Kidney epithelial cell (primary cell): ENCODE measurements around the gene CDC42EP3. TPM values are rescaled to one million over a fixed set of nuclear protein-coding genes. Genes with fewer than 3 reads are reported as not detected.

Experiments
- DNase-seq: peaks from one replicate; pipeline ENCODE4 v3.0.0-alpha.2; 2010; ENCODE audit warnings: low read depth
- H3K27me3 ChIP-seq: 2 replicates; pipeline ENCODE4 v1.6.0; 2011; ENCODE audit warnings: low read length; ENCODE audit not compliant: control insufficient read depth, insufficient read depth
- H3K36me3 ChIP-seq: 2 replicates; pipeline ENCODE4 v1.5.1; 2011; ENCODE audit warnings: low read length; ENCODE audit not compliant: control insufficient read depth, insufficient read depth
- H3K4me3 ChIP-seq: 2 replicates; pipeline ENCODE4 v1.5.1; 2011; ENCODE audit warnings: low read depth, mild to moderate bottlenecking, control low read depth, low read length
- CTCF ChIP-seq: IDR thresholded peaks from 2 replicates; pipeline ENCODE4 v1.5.1; 2011; ENCODE audit warnings: mild to moderate bottlenecking, moderate library complexity, low read length, control low read depth, inconsistent platforms; ENCODE audit not compliant: insufficient read depth, poor library complexity, severe bottlenecking
- total RNA-seq: library from RNA; depleted of rRNA; stranded (reverse); fragments of >200 nt; gene quantifications from 2 replicates; pipeline ENCODE4 v1.2.3, GENCODE V29; 2015

Gene CDC42EP3
- total RNA-seq, 1 donor from 2014 or later = 68.7 TPM

GRCh38 chr2:37665043-37665442 lies 6.4 kb downstream of the CDC42EP3 start:
- DNase-seq = no peak
- H3K27me3 ChIP-seq = no peaks in the 10 kb centered on the region
- no peak for TF ChIP-seq CTCF
- no peaks in the 10 kb centered on the region for H3K36me3 ChIP-seq
- H3K4me3 ChIP-seq = no peak overlapping the region

GRCh38 chr2:37664231-37664643 lies 7.2 kb downstream of the CDC42EP3 start:
- Histone ChIP-seq H3K27me3 (no peaks in the 10 kb centered on the region), H3K36me3 (no peaks in the 10 kb centered on the region), H3K4me3 (no peak overlapping the region)
- no peak for DNase-seq
- TF ChIP-seq CTCF = no peak

- Histone ChIP-seq H3K36me3 (no peaks in the 10 kb centered on the region), H3K27me3 (no peaks in the 10 kb centered on the region), H3K4me3 (no peak overlapping the region)
- no peak for TF ChIP-seq CTCF
- no peak for DNase-seq
Measured at GRCh38 chr2:37663390-37663789, 8.1 kb downstream of the CDC42EP3 start.

- TF ChIP-seq CTCF = no peak
- no peaks in the 10 kb centered on the region for H3K36me3 ChIP-seq
- no peaks in the 10 kb centered on the region for H3K27me3 ChIP-seq
- no peak for DNase-seq
- H3K4me3 ChIP-seq = no peak overlapping the region
Measured at GRCh38 chr2:37659723-37660122, 11.7 kb downstream of the CDC42EP3 start.

- H3K36me3 ChIP-seq = no peaks in the 10 kb centered on the region
- DNase-seq = no peak
- no peak overlapping the region for H3K4me3 ChIP-seq
- no peak for TF ChIP-seq CTCF
- H3K27me3 ChIP-seq = no peaks in the 10 kb centered on the region
Measured at GRCh38 chr2:37658682-37659081, 12.8 kb downstream of the CDC42EP3 start.

- no peaks in the 10 kb centered on the region for H3K36me3 ChIP-seq
Measured at GRCh38 chr2:37657471-37657870, 14.0 kb downstream of the CDC42EP3 start.

More at GRCh38 chr2:37657471-37657870, 14.0 kb downstream of the CDC42EP3 start:
- DNase-seq = no peak
- TF ChIP-seq CTCF = no peak
- no peaks in the 10 kb centered on the region for H3K27me3 ChIP-seq
- H3K4me3 ChIP-seq = no peak overlapping the region
